Measurements from ENCODE around the gene RTN3.
A peak's percentile ranks its signal among the peaks of the same experiment; 100 is the strongest.

RTN3 gene

GRCh38 chr11:63670096-63670432 lies 11.2 kb upstream of the RTN3 start:
- TF ChIP-seq, protein P1, sequence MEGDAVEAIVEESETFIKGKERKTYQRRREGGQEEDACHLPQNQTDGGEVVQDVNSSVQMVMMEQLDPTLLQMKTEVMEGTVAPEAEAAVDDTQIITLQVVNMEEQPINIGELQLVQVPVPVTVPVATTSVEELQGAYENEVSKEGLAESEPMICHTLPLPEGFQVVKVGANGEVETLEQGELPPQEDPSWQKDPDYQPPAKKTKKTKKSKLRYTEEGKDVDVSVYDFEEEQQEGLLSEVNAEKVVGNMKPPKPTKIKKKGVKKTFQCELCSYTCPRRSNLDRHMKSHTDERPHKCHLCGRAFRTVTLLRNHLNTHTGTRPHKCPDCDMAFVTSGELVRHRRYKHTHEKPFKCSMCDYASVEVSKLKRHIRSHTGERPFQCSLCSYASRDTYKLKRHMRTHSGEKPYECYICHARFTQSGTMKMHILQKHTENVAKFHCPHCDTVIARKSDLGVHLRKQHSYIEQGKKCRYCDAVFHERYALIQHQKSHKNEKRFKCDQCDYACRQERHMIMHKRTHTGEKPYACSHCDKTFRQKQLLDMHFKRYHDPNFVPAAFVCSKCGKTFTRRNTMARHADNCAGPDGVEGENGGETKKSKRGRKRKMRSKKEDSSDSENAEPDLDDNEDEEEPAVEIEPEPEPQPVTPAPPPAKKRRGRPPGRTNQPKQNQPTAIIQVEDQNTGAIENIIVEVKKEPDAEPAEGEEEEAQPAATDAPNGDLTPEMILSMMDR (IDR thresholded peaks at IDR 0.05; ENCODE audit: insufficient read depth, low read length, poor library complexity, severe bottlenecking): no peak
- no peak for DNase-seq (ENCODE audit: extremely low read depth, insufficient read length)
- H3K4me3 ChIP-seq (replicated peaks; ENCODE audit: low read depth, low read length): peak overlapping the region; percentile 82
- H3K36me3 ChIP-seq (ENCODE audit: control insufficient read depth, insufficient read depth, low read length): no peaks in the 10 kb centered on the region; the same call in 1 of the 2 replicates
- no peaks in the 10 kb centered on the region for H3K27me3 ChIP-seq (replicated peaks; ENCODE audit: control insufficient read depth, insufficient read depth, low read length)

DNA sequence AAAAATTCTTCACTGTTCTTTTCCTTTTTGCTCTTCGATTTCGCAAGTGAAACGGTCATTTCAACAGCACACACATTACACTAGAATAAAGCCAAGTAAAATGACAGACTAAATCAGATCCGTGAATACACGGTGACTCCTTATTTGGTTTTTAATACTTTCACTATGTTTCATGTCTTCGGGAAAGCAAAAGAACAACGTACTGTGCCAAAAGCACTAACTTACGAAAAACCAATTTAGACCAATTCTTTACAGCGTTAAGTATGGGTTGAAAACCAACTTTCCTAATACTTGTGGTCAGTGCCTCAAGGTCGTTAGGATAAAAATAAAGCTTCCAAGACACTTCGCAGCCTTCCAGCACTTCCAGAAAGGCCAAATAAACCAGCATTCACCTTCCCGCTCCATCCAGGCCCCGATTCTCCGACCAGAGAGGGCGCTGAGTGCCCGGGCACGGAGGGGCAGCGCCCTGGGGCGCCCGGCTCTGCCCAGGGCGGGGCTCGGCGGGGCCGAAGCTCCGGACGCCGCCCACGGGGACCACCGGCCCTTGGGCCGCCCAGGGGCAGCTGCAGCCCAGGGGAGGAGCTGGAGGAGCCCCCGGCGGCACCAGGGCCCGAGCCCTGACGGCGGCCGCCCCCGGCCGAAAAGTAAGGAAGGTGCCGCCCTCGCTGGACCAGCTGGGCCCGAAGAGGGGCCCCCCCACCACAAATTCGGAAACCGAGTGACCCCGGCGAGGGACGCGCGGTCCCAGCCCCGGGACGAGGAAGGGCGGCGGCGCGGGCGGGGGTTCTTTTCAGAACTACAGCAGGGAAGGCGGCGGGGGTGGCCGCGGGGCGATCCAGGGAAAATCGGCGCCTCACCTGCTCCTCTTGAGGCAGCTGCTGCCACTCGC lies 10.6 kb upstream of the RTN3 start:
- peak overlapping the region; percentile 82 for H3K4me3 ChIP-seq (replicated peaks; ENCODE audit: low read depth, low read length)
- H3K36me3 ChIP-seq (ENCODE audit: control insufficient read depth, insufficient read depth, low read length): no peaks in the 10 kb centered on the region; the same call in 1 of the 2 replicates
- peak; percentile 57 for DNase-seq (ENCODE audit: extremely low read depth, insufficient read length)
- TF ChIP-seq, protein P1 (IDR thresholded peaks at IDR 0.05; ENCODE audit: insufficient read depth, low read length, poor library complexity, severe bottlenecking): peak; percentile 52
- H3K27me3 ChIP-seq (replicated peaks; ENCODE audit: control insufficient read depth, insufficient read depth, low read length): no peaks in the 10 kb centered on the region

- peak; percentile 95 for DNase-seq (ENCODE audit: extremely low read depth, insufficient read length)
- peak within 1 kb of the TSS; percentile 82 for H3K4me3 ChIP-seq (replicated peaks; ENCODE audit: low read depth, low read length)
- TF ChIP-seq, protein P1 (IDR thresholded peaks at IDR 0.05; ENCODE audit: insufficient read depth, low read length, poor library complexity, severe bottlenecking): peak; percentile 19
- no peaks in the 10 kb centered on the region for H3K27me3 ChIP-seq (replicated peaks; ENCODE audit: control insufficient read depth, insufficient read depth, low read length)
- H3K36me3 ChIP-seq (ENCODE audit: control insufficient read depth, insufficient read depth, low read length): no peaks in the 10 kb centered on the region; the same call in 1 of the 2 replicates
Observed at GRCh38 chr11:63671322-63672155, 9.8 kb upstream of the RTN3 start, which contains the start of gene ATL3. Gene ATL3, minus strand, starts transcription at chr11:63671376. Its CDS starts 41 bp downstream, at chr11:63671335.

DNA sequence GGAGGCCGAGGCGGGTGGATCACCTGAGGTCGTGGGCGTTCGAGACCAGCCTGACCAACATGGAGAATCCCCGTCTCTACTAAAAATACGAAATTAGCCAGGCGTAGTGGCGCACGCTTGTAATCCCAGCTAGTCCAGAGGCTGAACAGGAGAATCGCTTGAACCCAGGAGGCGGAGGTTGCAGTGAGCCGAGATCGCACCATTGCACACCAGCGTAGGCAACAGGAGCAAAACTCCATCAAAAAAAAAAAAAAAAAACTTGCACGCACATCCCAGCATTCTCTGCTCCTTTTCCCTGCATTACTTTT lies 9.2 kb upstream of the RTN3 start:
- Histone ChIP-seq H3K4me3 (replicated peaks; ENCODE audit: low read depth, low read length) (no peak overlapping the region), H3K36me3 (ENCODE audit: control insufficient read depth, insufficient read depth, low read length) (no peaks in the 10 kb centered on the region; the same call in 1 of the 2 replicates), H3K27me3 (replicated peaks; ENCODE audit: control insufficient read depth, insufficient read depth, low read length) (no peaks in the 10 kb centered on the region)
- TF ChIP-seq, protein P1 (IDR thresholded peaks at IDR 0.05; ENCODE audit: insufficient read depth, low read length, poor library complexity, severe bottlenecking): no peak
- no peak for DNase-seq (ENCODE audit: extremely low read depth, insufficient read length)

- no peaks in the 10 kb centered on the region for H3K27me3 ChIP-seq (replicated peaks; ENCODE audit: control insufficient read depth, insufficient read depth, low read length)
- no peaks in the 10 kb centered on the region for H3K36me3 ChIP-seq (ENCODE audit: control insufficient read depth, insufficient read depth, low read length)
- no peak for DNase-seq (ENCODE audit: extremely low read depth, insufficient read length)
- H3K4me3 ChIP-seq (replicated peaks; ENCODE audit: low read depth, low read length): no peak overlapping the region
- TF ChIP-seq, protein P1 (IDR thresholded peaks at IDR 0.05; ENCODE audit: insufficient read depth, low read length, poor library complexity, severe bottlenecking): no peak
Observed at GRCh38 chr11:63672936-63673539, 8.3 kb upstream of the RTN3 start.

All from GM06990 (cell line).